Loucy (cell line): ENCODE results near the gene USP11.

Experiments
- H2AFZ ChIP-seq: fragments of 200-600 bp; sonication (generic); 2 replicates; pipeline ENCODE4 v1.6.0; 2016; ENCODE audit warnings: antibody characterized with exemption, mild to moderate bottlenecking, low read length, moderate library complexity
- H3F3A ChIP-seq: fragments of 200-600 bp; 2 replicates; pipeline ENCODE4 v1.6.0; 2016; ENCODE audit warnings: antibody characterized with exemption, low read depth, mild to moderate bottlenecking
- H3K27me3 ChIP-seq: fragments of 200-600 bp; sonication (generic); 2 replicates; pipeline ENCODE4 v1.6.1; 2014; ENCODE audit warnings: low read length, mild to moderate bottlenecking; ENCODE audit not compliant: insufficient read depth, poor library complexity, severe bottlenecking
- H3K36me3 ChIP-seq: fragments of 200-600 bp; sonication (generic); 2 replicates; pipeline ENCODE4 v1.6.1; 2016; ENCODE audit warnings: low read length; ENCODE audit not compliant: insufficient read depth
- H3K4me1 ChIP-seq: fragments of 200-600 bp; sonication (generic); 2 replicates; pipeline ENCODE4 v1.5.1; 2014; ENCODE audit warnings: low read length, mild to moderate bottlenecking; ENCODE audit not compliant: insufficient read depth, poor library complexity, severe bottlenecking
- H3K4me2 ChIP-seq: fragments of 200-600 bp; sonication (generic); 2 replicates; pipeline ENCODE4 v1.6.0; 2014; ENCODE audit warnings: antibody characterized with exemption, low read length, low read depth, mild to moderate bottlenecking; ENCODE audit not compliant: poor library complexity, severe bottlenecking
- H3K4me3 ChIP-seq: fragments of 200-600 bp; sonication (generic); 2 replicates; pipeline ENCODE4 v1.5.1; 2014; ENCODE audit warnings: low read length, mild to moderate bottlenecking, mixed read lengths; ENCODE audit not compliant: poor library complexity, severe bottlenecking
- H3K79me2 ChIP-seq: fragments of 200-600 bp; sonication (generic); 2 replicates; pipeline ENCODE4 v1.6.1; 2014; ENCODE audit warnings: low read length; ENCODE audit not compliant: insufficient read depth
- H3K9ac ChIP-seq: fragments of 200-600 bp; sonication (generic); 2 replicates; pipeline ENCODE4 v1.6.0; 2014; ENCODE audit warnings: mild to moderate bottlenecking, low read depth, low read length, moderate library complexity; ENCODE audit not compliant: poor library complexity, severe bottlenecking
- H3K9me2 ChIP-seq: fragments of 200-600 bp; sonication (generic); replicated peaks from 2 replicates; pipeline ENCODE4 v1.6.1; 2016; ENCODE audit warnings: low read depth, low read length, mixed read lengths
- H3K9me3 ChIP-seq: fragments of 200-600 bp; sonication (generic); 2 replicates; pipeline ENCODE4 v1.6.1; 2014; ENCODE audit warnings: mild to moderate bottlenecking, antibody characterized with exemption, low read length, low read depth; ENCODE audit not compliant: insufficient read depth
- H4K20me1 ChIP-seq: fragments of 200-600 bp; sonication (generic); 2 replicates; pipeline ENCODE4 v1.6.0; 2014; ENCODE audit warnings: antibody characterized with exemption, low read length, mild to moderate bottlenecking; ENCODE audit not compliant: insufficient read depth, poor library complexity, severe bottlenecking
- EZH2phosphoT487 ChIP-seq: fragments of 200-600 bp; IDR thresholded peaks from 2 replicates; pipeline ENCODE4 v1.6.1; 2018; ENCODE audit warnings: antibody characterized with exemption, mild to moderate bottlenecking, moderate library complexity, borderline replicate concordance
- TF ChIP-seq, protein P1 (sequence below): fragments of 200-600 bp; sonication (generic); conservative IDR thresholded peaks from 2 replicates; pipeline ENCODE4 v1.5.1; 2014; ENCODE audit warnings: mild to moderate bottlenecking, antibody characterized with exemption, low read length

USP11 gene

DNA sequence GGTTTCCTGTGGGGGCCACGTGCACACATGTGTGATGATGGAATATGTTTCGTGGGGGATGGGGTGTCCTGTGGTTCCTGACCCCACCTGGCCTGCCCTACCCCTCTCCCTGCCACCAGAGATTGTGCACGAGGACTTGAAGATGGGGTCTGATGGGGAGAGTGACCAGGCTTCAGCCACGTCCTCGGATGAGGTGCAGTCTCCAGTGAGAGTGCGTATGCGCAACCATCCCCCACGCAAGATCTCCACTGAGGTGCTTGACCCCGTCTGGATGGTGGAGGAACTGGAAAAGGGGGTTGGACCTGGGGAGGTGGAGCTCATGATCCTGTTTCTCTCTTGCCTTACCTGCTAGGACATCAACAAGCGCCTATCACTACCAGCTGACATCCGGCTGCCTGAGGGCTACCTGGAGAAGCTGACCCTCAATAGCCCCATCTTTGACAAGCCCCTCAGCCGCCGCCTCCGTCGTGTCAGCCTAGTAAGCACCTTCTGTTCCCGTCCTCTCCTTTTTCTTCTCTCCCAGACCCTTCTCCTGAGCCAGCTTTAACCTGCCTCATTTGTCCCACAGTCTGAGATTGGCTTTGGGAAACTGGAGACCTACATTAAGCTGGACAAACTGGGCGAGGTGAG, 8.4 kb upstream of the USP11 start:
- H3F3A ChIP-seq = no peaks in the 10 kb centered on the region
- peaks cover 39% of the 10 kb centered on the region for H4K20me1 ChIP-seq
- H3K9me2 ChIP-seq = no peaks in the 10 kb centered on the region
- peaks cover 44% of the 10 kb centered on the region for H3K79me2 ChIP-seq
- no peak overlapping the region for H3K4me3 ChIP-seq
- peaks cover 58% of the 10 kb centered on the region; the same call in 1 of the 2 replicates for H3K36me3 ChIP-seq
- H3K4me2 ChIP-seq = no peak overlapping the region
- no peaks in the 10 kb centered on the region for H3K27me3 ChIP-seq
- H2AFZ ChIP-seq = no peak overlapping the region
- H3K4me1 ChIP-seq = peaks cover 5% of the 10 kb centered on the region
- no peaks in the 10 kb centered on the region for H3K9me3 ChIP-seq
- TF ChIP-seq EZH2phosphoT487 = no peak
- TF ChIP-seq, protein P1, sequence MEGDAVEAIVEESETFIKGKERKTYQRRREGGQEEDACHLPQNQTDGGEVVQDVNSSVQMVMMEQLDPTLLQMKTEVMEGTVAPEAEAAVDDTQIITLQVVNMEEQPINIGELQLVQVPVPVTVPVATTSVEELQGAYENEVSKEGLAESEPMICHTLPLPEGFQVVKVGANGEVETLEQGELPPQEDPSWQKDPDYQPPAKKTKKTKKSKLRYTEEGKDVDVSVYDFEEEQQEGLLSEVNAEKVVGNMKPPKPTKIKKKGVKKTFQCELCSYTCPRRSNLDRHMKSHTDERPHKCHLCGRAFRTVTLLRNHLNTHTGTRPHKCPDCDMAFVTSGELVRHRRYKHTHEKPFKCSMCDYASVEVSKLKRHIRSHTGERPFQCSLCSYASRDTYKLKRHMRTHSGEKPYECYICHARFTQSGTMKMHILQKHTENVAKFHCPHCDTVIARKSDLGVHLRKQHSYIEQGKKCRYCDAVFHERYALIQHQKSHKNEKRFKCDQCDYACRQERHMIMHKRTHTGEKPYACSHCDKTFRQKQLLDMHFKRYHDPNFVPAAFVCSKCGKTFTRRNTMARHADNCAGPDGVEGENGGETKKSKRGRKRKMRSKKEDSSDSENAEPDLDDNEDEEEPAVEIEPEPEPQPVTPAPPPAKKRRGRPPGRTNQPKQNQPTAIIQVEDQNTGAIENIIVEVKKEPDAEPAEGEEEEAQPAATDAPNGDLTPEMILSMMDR = no peak
- no peak overlapping the region for H3K9ac ChIP-seq

GRCh38 chrX:47224896-47225290, 7.9 kb upstream of the USP11 start:
- Histone ChIP-seq H2AFZ (no peak overlapping the region), H3F3A (no peaks in the 10 kb centered on the region), H3K4me3 (no peak overlapping the region), H3K4me1 (peaks cover 5% of the 10 kb centered on the region), H3K79me2 (peaks cover 39% of the 10 kb centered on the region), H3K27me3 (no peaks in the 10 kb centered on the region), H3K9ac (no peak overlapping the region), H3K9me2 (no peaks in the 10 kb centered on the region), H3K4me2 (no peak overlapping the region), H4K20me1 (peaks cover 34% of the 10 kb centered on the region), H3K9me3 (no peaks in the 10 kb centered on the region), H3K36me3 (peaks cover 58% of the 10 kb centered on the region; the same call in 1 of the 2 replicates)
- TF ChIP-seq, protein P1 = no peak
- TF ChIP-seq EZH2phosphoT487 = no peak

GRCh38 chrX:47226071-47226470, 6.7 kb upstream of the USP11 start:
- H3F3A ChIP-seq = no peaks in the 10 kb centered on the region
- peaks cover 22% of the 10 kb centered on the region for H4K20me1 ChIP-seq
- no peaks in the 10 kb centered on the region for H3K4me1 ChIP-seq
- H3K4me3 ChIP-seq = no peak overlapping the region
- H3K9ac ChIP-seq = no peak overlapping the region
- no peak overlapping the region for H2AFZ ChIP-seq
- H3K4me2 ChIP-seq = no peak overlapping the region
- TF ChIP-seq EZH2phosphoT487 = no peak
- TF ChIP-seq, protein P1 = no peak
- H3K9me2 ChIP-seq = no peaks in the 10 kb centered on the region
- peaks cover 58% of the 10 kb centered on the region; the same call in 1 of the 2 replicates for H3K36me3 ChIP-seq
- no peaks in the 10 kb centered on the region for H3K27me3 ChIP-seq
- H3K79me2 ChIP-seq = peaks cover 27% of the 10 kb centered on the region
- no peaks in the 10 kb centered on the region for H3K9me3 ChIP-seq
